Fibroblast of lung (primary cell): Measurements from ENCODE around the gene CFAP45.

ENCODE experiments used
- EZH2 ChIP-seq: IDR thresholded peaks from 2 replicates; pipeline ENCODE4 v1.5.1; 2012; ENCODE audit warnings: low read length, control low read depth, mild to moderate bottlenecking; ENCODE audit errors: missing control alignments
- TF ChIP-seq, protein P1 (sequence below), 2 donors: IDR thresholded peaks in 1 of 2; conservative IDR thresholded peaks in 1 of 2; 1 replicate in 1 of 2; 2 replicates in 1 of 2; pipeline ENCODE4 v1.5.1; 2011 to 2012; ENCODE audit warnings: low read length in 2 of 2, control low read depth in 1 of 2, inconsistent platforms in 1 of 2, low read depth in 1 of 2, mild to moderate bottlenecking in 1 of 2

DNA sequence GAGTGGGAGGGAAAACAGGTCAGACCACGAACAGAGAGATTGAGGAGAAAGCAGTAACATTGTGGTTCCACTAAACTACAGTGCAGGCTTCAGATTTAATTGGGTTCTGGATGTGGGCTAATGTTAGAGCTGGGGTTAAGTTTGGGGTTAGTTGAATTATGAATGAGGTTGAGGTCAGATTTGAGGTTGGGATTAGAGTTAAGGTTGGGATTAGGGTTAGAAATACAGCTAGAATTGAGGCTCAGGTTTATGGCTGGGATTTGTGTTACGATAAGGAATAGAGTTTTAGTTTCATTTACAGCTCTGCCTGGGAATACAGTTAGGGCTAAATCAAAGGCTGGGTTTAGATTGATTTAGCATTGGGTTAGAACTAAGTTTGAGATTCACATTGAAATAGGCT is 35.7 kb downstream of the CFAP45 start:
- TF ChIP-seq, protein P1, sequence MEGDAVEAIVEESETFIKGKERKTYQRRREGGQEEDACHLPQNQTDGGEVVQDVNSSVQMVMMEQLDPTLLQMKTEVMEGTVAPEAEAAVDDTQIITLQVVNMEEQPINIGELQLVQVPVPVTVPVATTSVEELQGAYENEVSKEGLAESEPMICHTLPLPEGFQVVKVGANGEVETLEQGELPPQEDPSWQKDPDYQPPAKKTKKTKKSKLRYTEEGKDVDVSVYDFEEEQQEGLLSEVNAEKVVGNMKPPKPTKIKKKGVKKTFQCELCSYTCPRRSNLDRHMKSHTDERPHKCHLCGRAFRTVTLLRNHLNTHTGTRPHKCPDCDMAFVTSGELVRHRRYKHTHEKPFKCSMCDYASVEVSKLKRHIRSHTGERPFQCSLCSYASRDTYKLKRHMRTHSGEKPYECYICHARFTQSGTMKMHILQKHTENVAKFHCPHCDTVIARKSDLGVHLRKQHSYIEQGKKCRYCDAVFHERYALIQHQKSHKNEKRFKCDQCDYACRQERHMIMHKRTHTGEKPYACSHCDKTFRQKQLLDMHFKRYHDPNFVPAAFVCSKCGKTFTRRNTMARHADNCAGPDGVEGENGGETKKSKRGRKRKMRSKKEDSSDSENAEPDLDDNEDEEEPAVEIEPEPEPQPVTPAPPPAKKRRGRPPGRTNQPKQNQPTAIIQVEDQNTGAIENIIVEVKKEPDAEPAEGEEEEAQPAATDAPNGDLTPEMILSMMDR (conservative IDR thresholded peaks at IDR 0.05 in 1 of 2, IDR thresholded peaks at IDR 0.05 in 1 of 2; ENCODE audit: low read depth in 1 of 2, low read length in 2 of 2), result no peak
- no peak for TF ChIP-seq EZH2
